DND-41 (cell line): ENCODE results near the gene CDC6.

Experiments
- ATAC-seq: fragments of 200-7000 bp; cut with Tn5 transposase; 3 replicates; pipeline ENCODE4 v1.9.1; 2021; ENCODE audit warnings: low read depth; ENCODE audit not compliant: insufficient read depth
- DNase-seq: peaks from one replicate; pipeline ENCODE4 v3.0.0-alpha.2; 2020
- H2AFZ ChIP-seq: 2 replicates; pipeline ENCODE4 v1.6.0; 2012; ENCODE audit warnings: low read depth, low read length
- H3K27ac ChIP-seq: 2 replicates; pipeline ENCODE4 v1.5.1; 2012; ENCODE audit warnings: low read length, inconsistent platforms
- H3K27me3 ChIP-seq: fragments of 200-600 bp; sonication (generic); 2 replicates; pipeline ENCODE4 v1.6.0; 2012; ENCODE audit warnings: low read length, mild to moderate bottlenecking, inconsistent platforms; ENCODE audit not compliant: insufficient read depth, poor library complexity
- H3K36me3 ChIP-seq: 2 replicates; pipeline ENCODE4 v1.5.1; 2012; ENCODE audit warnings: low read length, inconsistent platforms; ENCODE audit not compliant: insufficient read depth
- H3K4me1 ChIP-seq: 2 replicates; pipeline ENCODE4 v1.5.1; 2012; ENCODE audit warnings: mild to moderate bottlenecking, low read length; ENCODE audit not compliant: insufficient read depth
- H3K4me2 ChIP-seq: 2 replicates; pipeline ENCODE4 v1.6.0; 2012; ENCODE audit warnings: mild to moderate bottlenecking, moderate library complexity, low read length, inconsistent platforms; ENCODE audit not compliant: insufficient read depth
- H3K4me3 ChIP-seq, 2 experiments: fragments of 200-600 bp in 1 of 2; shearing (Covaris generic) in 1 of 2; 2 replicates each; pipeline ENCODE4 v1.5.1; 2012 to 2016; ENCODE audit warnings: inconsistent platforms in 2 of 2, low read length in 2 of 2, mild to moderate bottlenecking in 2 of 2, low read depth in 1 of 2, moderate library complexity in 1 of 2
- H3K79me2 ChIP-seq: 2 replicates; pipeline ENCODE4 v1.6.0; 2012; ENCODE audit warnings: low read length, inconsistent platforms; ENCODE audit not compliant: insufficient read depth
- H3K9ac ChIP-seq: 2 replicates; pipeline ENCODE4 v1.6.0; 2012; ENCODE audit warnings: low read depth, mild to moderate bottlenecking, inconsistent platforms, low read length, moderate library complexity
- H3K9me3 ChIP-seq: 2 replicates; pipeline ENCODE4 v1.5.1; 2012; ENCODE audit warnings: low read length, moderate library complexity, mild to moderate bottlenecking, inconsistent platforms; ENCODE audit not compliant: insufficient read depth, severe bottlenecking
- H4K20me1 ChIP-seq: 2 replicates; pipeline ENCODE4 v1.6.0; 2012; ENCODE audit warnings: low read length; ENCODE audit not compliant: insufficient read depth
- EZH2 ChIP-seq: IDR thresholded peaks from 3 replicates; pipeline ENCODE4 v1.6.1; 2012; ENCODE audit warnings: borderline replicate concordance, low read depth, mild to moderate bottlenecking, moderate library complexity, low read length, inconsistent platforms; ENCODE audit not compliant: severe bottlenecking
- TF ChIP-seq, protein P1 (sequence below): IDR thresholded peaks from 2 replicates; pipeline ENCODE4 v1.5.1; 2012; ENCODE audit warnings: borderline replicate concordance, low read length, moderate library complexity, mild to moderate bottlenecking; ENCODE audit not compliant: poor library complexity, severe bottlenecking; ENCODE audit errors: extremely low read depth

Gene CDC6

DNA sequence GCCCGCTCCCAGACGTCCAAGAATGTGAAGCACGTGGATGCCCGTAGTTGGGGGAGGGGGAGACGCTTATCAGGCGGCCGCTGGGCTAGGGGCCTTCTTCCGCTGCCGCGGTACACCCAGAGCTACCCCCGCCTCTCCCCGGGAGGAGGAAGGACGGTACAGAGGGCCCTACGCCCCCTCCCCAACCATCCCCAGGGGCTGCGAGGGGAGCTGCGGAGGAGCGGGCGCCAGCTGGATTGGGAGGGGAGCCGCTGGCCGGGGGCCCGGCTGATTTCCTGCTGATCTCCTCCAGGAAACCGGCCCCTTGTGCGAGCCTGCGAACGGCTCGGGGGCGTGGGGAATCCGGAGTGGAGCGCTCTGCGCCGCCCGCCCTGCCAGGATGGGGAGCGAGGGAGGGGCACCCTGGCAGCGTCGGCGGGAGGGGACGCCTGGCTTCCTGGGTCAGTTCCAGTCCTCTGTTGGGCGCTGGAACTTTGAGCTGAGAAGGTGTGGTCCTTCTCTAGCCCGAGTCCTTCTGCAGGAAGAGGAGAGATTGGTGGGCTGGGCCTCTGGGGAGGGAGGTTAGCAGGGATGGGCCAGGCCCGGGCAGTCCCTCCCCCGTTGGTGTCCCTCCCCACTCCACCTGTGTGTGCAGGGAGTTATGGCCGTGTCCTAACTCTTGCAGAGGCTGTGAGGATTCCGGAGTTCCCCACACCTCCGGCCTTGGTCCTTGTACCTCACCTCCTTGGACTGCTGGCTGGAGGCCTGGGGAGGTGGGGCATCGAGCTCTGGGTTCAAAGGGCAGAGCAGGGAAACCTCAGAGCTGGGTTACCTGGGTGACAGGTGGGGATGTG is 57.7 kb downstream of the CDC6 start:
- TF ChIP-seq, protein P1, sequence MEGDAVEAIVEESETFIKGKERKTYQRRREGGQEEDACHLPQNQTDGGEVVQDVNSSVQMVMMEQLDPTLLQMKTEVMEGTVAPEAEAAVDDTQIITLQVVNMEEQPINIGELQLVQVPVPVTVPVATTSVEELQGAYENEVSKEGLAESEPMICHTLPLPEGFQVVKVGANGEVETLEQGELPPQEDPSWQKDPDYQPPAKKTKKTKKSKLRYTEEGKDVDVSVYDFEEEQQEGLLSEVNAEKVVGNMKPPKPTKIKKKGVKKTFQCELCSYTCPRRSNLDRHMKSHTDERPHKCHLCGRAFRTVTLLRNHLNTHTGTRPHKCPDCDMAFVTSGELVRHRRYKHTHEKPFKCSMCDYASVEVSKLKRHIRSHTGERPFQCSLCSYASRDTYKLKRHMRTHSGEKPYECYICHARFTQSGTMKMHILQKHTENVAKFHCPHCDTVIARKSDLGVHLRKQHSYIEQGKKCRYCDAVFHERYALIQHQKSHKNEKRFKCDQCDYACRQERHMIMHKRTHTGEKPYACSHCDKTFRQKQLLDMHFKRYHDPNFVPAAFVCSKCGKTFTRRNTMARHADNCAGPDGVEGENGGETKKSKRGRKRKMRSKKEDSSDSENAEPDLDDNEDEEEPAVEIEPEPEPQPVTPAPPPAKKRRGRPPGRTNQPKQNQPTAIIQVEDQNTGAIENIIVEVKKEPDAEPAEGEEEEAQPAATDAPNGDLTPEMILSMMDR, result no peak
- no peak for TF ChIP-seq EZH2
- no peak overlapping the region for H3K9ac ChIP-seq
- no peaks in the 10 kb centered on the region for H3K36me3 ChIP-seq
- ATAC-seq, result no peak; the same call in 2 of the 3 replicates
- no peaks in the 10 kb centered on the region for H3K9me3 ChIP-seq
- H2AFZ ChIP-seq, result no peak overlapping the region
- H4K20me1 ChIP-seq, result peaks cover 11% of the 10 kb centered on the region; the same call in 1 of the 2 replicates
- H3K4me2 ChIP-seq, result no peak overlapping the region
- no peaks in the 10 kb centered on the region for H3K79me2 ChIP-seq
- no peaks in the 10 kb centered on the region for H3K27me3 ChIP-seq
- H3K27ac ChIP-seq, result no peak overlapping the region
- H3K4me3 ChIP-seq, result no peak overlapping the region
- no peak for DNase-seq
- no peaks in the 10 kb centered on the region for H3K4me1 ChIP-seq

DNA sequence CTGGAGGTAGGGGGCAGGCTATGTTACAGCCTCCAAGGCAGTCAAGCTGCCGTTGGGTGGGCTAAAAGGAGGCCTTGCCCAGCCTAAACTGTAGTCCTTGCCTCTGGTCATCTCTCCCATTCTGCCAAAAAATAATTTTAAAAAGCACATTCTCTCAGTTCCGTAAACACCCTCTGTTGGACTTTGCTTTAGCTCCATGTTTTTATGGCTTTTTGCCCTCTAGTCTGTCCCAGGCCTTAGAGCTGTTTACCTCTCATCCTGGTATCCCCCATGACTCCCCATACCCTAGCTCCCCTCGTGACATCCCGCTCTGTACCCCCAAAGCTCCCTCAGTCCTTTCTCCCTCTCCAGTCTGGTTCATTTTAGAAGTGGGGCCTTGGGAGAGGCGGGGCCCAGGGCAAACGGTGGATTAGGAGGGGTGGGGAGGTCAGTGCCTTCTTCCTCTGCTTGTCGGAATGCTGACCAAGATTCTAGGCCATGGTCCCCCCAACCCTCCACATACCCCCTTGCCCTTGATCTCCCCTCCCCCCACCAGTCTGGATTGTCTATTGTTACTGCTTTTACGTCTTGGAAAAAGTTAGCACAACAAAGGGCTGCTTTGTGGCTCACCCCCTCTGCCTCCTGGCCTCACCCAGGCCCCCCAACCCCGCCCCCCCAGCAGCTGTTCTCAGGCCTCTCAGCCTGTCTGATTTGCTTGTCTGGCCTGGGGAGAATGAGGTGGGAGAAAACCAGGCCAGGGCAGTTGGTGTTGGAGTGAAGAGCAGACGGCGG is 58.5 kb downstream of the CDC6 start:
- ATAC-seq, result no peak
- DNase-seq, result no peak
- no peak overlapping the region for H3K4me3 ChIP-seq
- H3K27me3 ChIP-seq, result no peaks in the 10 kb centered on the region
- no peak overlapping the region for H3K4me2 ChIP-seq
- no peaks in the 10 kb centered on the region for H3K36me3 ChIP-seq
- H3K4me1 ChIP-seq, result no peaks in the 10 kb centered on the region
- TF ChIP-seq EZH2, result no peak
- TF ChIP-seq, protein P1, result no peak
- no peak overlapping the region for H2AFZ ChIP-seq
- peaks cover 11% of the 10 kb centered on the region; the same call in 1 of the 2 replicates for H4K20me1 ChIP-seq
- no peaks in the 10 kb centered on the region for H3K9me3 ChIP-seq
- H3K27ac ChIP-seq, result no peak overlapping the region
- H3K79me2 ChIP-seq, result no peaks in the 10 kb centered on the region
- H3K9ac ChIP-seq, result no peak overlapping the region

DNA sequence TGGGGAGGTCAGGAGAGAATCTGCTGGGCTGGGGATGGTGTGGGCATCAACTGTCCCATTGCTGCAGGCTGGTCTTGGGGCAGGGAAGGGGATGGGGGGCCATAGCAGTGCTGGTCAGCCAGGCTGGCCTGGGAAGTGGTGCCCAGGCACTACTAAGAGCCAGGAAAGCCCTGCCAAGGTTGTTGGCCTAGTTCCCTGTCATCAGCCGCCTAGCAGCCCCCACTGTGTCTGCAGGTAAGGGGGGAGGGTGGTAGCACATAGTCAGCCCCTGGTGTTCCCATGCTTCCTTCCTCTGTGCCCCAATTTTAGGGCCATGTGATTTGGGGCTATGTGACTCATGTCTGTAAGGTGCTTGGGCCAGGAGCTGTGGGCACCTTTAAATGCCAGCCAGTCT is 59.1 kb downstream of the CDC6 start:
- no peak overlapping the region for H3K9ac ChIP-seq
- H4K20me1 ChIP-seq, result peaks cover 11% of the 10 kb centered on the region; the same call in 1 of the 2 replicates
- no peak overlapping the region for H2AFZ ChIP-seq
- H3K4me3 ChIP-seq, result no peak overlapping the region
- no peak for DNase-seq
- no peaks in the 10 kb centered on the region for H3K9me3 ChIP-seq
- no peak for ATAC-seq
- H3K79me2 ChIP-seq, result no peaks in the 10 kb centered on the region
- no peaks in the 10 kb centered on the region for H3K27me3 ChIP-seq
- no peaks in the 10 kb centered on the region for H3K36me3 ChIP-seq
- no peak overlapping the region for H3K4me2 ChIP-seq
- H3K4me1 ChIP-seq, result no peaks in the 10 kb centered on the region
- TF ChIP-seq, protein P1, result no peak
- TF ChIP-seq EZH2, result no peak
- no peak overlapping the region for H3K27ac ChIP-seq
